Measurements from ENCODE around the gene WDR87. TPM values are rescaled to one million over a fixed set of nuclear protein-coding genes. Genes with fewer than 3 reads are reported as not detected.

WDR87 gene
- total and polyA plus RNA-seq, 2 of the 4 experiments (the other 2 are of a cell fraction): not detected

DNA sequence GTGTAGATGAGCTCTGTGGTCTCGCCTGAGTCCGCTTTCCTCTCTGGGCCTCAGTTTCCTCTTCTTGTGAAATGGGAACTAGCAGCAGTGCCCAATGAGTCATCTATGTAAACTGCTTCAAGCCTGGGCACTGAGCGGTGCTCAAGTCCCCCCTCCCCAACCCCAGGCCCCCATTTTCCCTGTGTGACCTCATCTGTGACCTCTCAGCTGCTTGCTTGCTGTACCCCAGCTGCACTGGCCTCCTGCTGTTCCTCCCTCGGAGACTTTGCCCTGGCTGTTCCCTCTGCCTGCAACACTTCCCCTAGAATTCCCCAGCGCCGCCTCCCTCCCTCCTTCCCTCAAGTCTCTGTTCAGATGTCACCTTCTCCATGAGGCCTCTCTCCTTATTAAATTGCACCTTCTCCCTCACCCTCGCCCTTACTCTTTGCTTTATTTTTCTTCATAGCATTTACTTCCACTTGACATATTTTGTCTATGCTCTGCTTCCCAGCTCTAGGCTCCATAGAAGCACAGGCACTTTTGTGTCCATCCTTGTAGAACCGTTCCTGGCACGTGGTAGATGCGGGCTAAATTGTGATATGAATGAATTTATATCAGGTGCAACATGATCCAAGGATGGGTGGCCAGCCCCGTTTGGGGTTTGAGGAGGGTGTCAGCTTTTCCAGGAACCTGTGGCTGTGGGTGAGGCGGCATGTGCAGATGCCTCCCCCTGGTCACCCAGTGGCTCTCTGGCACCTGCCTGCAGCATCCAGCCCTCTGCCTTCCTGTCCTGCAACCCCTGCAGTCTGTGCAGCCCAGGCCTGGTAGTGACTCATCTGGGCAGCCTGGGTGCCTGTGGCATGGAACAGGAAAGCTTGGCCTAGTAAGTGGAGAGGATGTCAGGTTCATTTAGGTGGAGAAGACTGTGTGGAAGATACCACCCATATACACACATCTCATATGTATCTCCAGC is 26.9 kb upstream of the WDR87 start:
- ATAC-seq (ENCODE audit: low read depth) (peak; percentile 59), DNase-seq (peak; percentile 61)
- peak overlapping the region; percentile 26 for H2BK5ac ChIP-seq (ENCODE audit: low read depth, low read length, poor library complexity, severe bottlenecking)
- 86% methylated on average over 6 of the region's 12 CpGs; no CpG with 5 or more reads in 1 of the 2 experiments for WGBS, 2 experiments (ENCODE audit: extremely low coverage in 2 of 2, insufficient read length in 1 of 2)
- no peaks in the 10 kb centered on the region for H3K27me3 ChIP-seq (ENCODE audit: control insufficient read depth, insufficient read depth, low read length)
- in situ Hi-C loops (cut with MboI; ENCODE audit: low sequenced_read_pairs): no loop called here
- H3K18ac ChIP-seq (ENCODE audit: low read depth, low read length): no peak overlapping the region
- H3K9me3 ChIP-seq (ENCODE audit: control insufficient read depth, insufficient read depth, low read length): peaks cover 12% of the 10 kb centered on the region
- no peak overlapping the region for H3K9ac ChIP-seq (ENCODE audit: low read depth, low read length)
- peak overlapping the region; percentile 83; the same call in 1 of the 2 replicates for H3K14ac ChIP-seq (replicated peaks; ENCODE audit: low read depth, low read length)
- CTCF ChIA-PET: interaction anchor here (0.7 kb wide), 1 partner anchor 10 kb away, joined by 3 read pairs; no protein-coding TSS in a partner anchor
- H3K9me1 ChIP-seq (ENCODE audit: insufficient read depth, low read length): peaks cover 8% of the 10 kb centered on the region
- dilution Hi-C loops (cut with HindIII; ENCODE audit: low sequenced_read_pairs, unreplicated experiment): no loop called here
- no peak overlapping the region for H3K4me3 ChIP-seq (ENCODE audit: insufficient read depth, low read depth, low read length)
- H3K56ac ChIP-seq (ENCODE audit: extremely low read depth, insufficient read depth, low read length): no peak overlapping the region
- BruUV-seq (replicated peaks): no TSS peak
- no peak overlapping the region for H4K91ac ChIP-seq (ENCODE audit: insufficient read depth, low read depth, low read length)
- H3K27ac ChIP-seq (ENCODE audit: insufficient read depth, low read length): no peak overlapping the region
- H3K79me1 ChIP-seq (ENCODE audit: low read depth in 1 of 2, low read length in 2 of 2): peaks cover 52 to 91% of the 10 kb centered on the region in 2 experiments
- H2BK15ac ChIP-seq (ENCODE audit: low read depth, low read length): no peak overlapping the region; the same call in 2 of the 3 replicates
- 0 out of 2 replicates have a peak overlapping the region, but pooled peaks have one; percentile 11 for H3K23ac ChIP-seq (ENCODE audit: low read depth, low read length)
- peak overlapping the region; percentile 47; the same call in 1 of the 2 replicates for H2AK5ac ChIP-seq (ENCODE audit: low read depth, low read length)
- H2BK120ac ChIP-seq (ENCODE audit: low read depth, low read length): peak overlapping the region; percentile 16; the same call in 1 of the 2 replicates
- H2AFZ ChIP-seq (replicated peaks; ENCODE audit: low read length, poor library complexity): no peak overlapping the region
- intact Hi-C loops (cut with micrococcal nuclease): no loop called here
- H3K4me2 ChIP-seq (ENCODE audit: low read depth, low read length): no peak overlapping the region
- H3K4me1 ChIP-seq (ENCODE audit: control insufficient read depth, insufficient read depth, low read length): peaks cover 11% of the 10 kb centered on the region
- no peak overlapping the region; a peak in 1 of 4 replicates for H4K8ac ChIP-seq (ENCODE audit: low read depth in 2 of 2, low read length in 2 of 2)
- H4K5ac ChIP-seq (ENCODE audit: low read depth, low read length): no peak overlapping the region
- H3K36me3 ChIP-seq (ENCODE audit: control insufficient read depth, insufficient read depth, low read length): peaks cover 1% of the 10 kb centered on the region; the same call in 1 of the 2 replicates
- peak overlapping the region; percentile 86; the same call in 1 of the 2 replicates for H3K4ac ChIP-seq (ENCODE audit: low read depth, low read length)
- peak overlapping the region; percentile 86 for H2AK9ac ChIP-seq (replicated peaks; ENCODE audit: low read depth, low read length, poor library complexity)
- peaks cover 35% of the 10 kb centered on the region for H4K20me1 ChIP-seq (ENCODE audit: insufficient read depth, low read length)
- H2BK20ac ChIP-seq (ENCODE audit: low read depth, low read length): peak overlapping the region; percentile 5; the same call in 1 of the 2 replicates
- POLR2A ChIA-PET (ENCODE audit: unreplicated experiment): no interaction called here
- TF ChIP-seq RCOR1 (IDR thresholded peaks at IDR 0.05; ENCODE audit: insufficient replicate concordance, low read length) (no peak), MAFK (IDR thresholded peaks at IDR 0.05; ENCODE audit: low read depth, low read length) (no peak), RAD21 (IDR thresholded peaks at IDR 0.05; ENCODE audit: low read length) (no peak), POLR2A (IDR thresholded peaks at IDR 0.05; ENCODE audit: low read depth, low read length) (no peak), RFX5 (IDR thresholded peaks at IDR 0.05; ENCODE audit: low read depth, low read length) (no peak), FOS (IDR thresholded peaks at IDR 0.05; ENCODE audit: low read depth, low read length) (no peak), CHD1 (IDR thresholded peaks at IDR 0.05; ENCODE audit: low read depth, low read length) (no peak), MXI1 (IDR thresholded peaks at IDR 0.05; ENCODE audit: borderline replicate concordance, low read depth, low read length) (no peak), NFE2L2 (IDR thresholded peaks at IDR 0.05; ENCODE audit: low read depth, low read length) (no peak), CTCF (conservative IDR thresholded peaks at IDR 0.05; ENCODE audit: low read depth, low read length) (no peak), SMC3 (IDR thresholded peaks at IDR 0.05; ENCODE audit: low read depth, low read length) (no peak), BHLHE40 (IDR thresholded peaks at IDR 0.05; ENCODE audit: low read depth, low read length) (no peak), USF2 (IDR thresholded peaks at IDR 0.05; ENCODE audit: low read depth, low read length) (no peak), MAZ (IDR thresholded peaks at IDR 0.05; ENCODE audit: borderline replicate concordance, low read depth, low read length) (no peak), CEBPB (IDR thresholded peaks at IDR 0.05; ENCODE audit: low read depth, low read length) (no peak)

Measured in IMR-90 (cell line).